Tibial artery (tissue), 4 donors: Measurements from ENCODE around the gene TNS1.

Experiments
- DNase-seq, 2 donors: peaks; one replicate each; pipeline ENCODE4 v3.0.0-alpha.2; 2019
- H3K27ac ChIP-seq, 2 donors: fragments of 200-600 bp; sonication (generic) in 1 of 2; 1 replicate in 1 of 2; 2 replicates in 1 of 2; pipeline ENCODE4 v1.5.1; 2018 to 2019; ENCODE audit warnings: mild to moderate bottlenecking in 1 of 2
- H3K27me3 ChIP-seq, 2 donors: fragments of 200-600 bp; sonication (generic) in 1 of 2; one replicate each; pipeline versions ENCODE4 v1.5.1 to v1.6.0; 2016 to 2019
- H3K36me3 ChIP-seq, 3 donors: fragments of 200-600 bp; sonication (generic) in 2 of 3; one replicate each; pipeline ENCODE4 v1.5.1; 2016 to 2019; ENCODE audit warnings: mild to moderate bottlenecking in 2 of 3
- H3K4me1 ChIP-seq, 4 donors: fragments of 200-600 bp; sonication (generic) in 2 of 4; 1 replicate in 3 of 4; 2 replicates in 1 of 4; pipeline ENCODE4 v1.5.1; 2016 to 2019
- H3K4me3 ChIP-seq, 2 donors: fragments of 200-600 bp; sonication (generic) in 1 of 2; 1 replicate in 1 of 2; 2 replicates in 1 of 2; pipeline ENCODE4 v1.5.1; 2018 to 2019; ENCODE audit warnings: mild to moderate bottlenecking in 2 of 2
- H3K9me3 ChIP-seq, 3 donors: fragments of 200-600 bp; sonication (generic) in 1 of 3; one replicate each; pipeline ENCODE4 v1.5.1; 2016 to 2019
- CTCF ChIP-seq, 2 experiments: fragments of 200-600 bp in 1 of 2; fragments of 450-650 bp in 1 of 2; IDR thresholded peaks; one replicate each; pipeline ENCODE4 v1.5.1; 2017 to 2019; ENCODE audit warnings: antibody characterized with exemption in 2 of 2, mild to moderate bottlenecking in 1 of 2, moderate library complexity in 1 of 2
- intact Hi-C: fragments of 100-400 bp; cut with DNase I; formaldehyde crosslinking; loops from one replicate; pipeline ENCODE4 v1.15.0; 2023; ENCODE audit warnings: low total_unique reads

The TNS1 gene

GRCh38 chr2:217806482-217806765 lies 196.4 kb downstream of the TNS1 start:
- Histone ChIP-seq H3K4me1 (peaks cover 0 to 67% (median 45%) of the 10 kb centered on the region in 4 donors), H3K36me3 (peaks cover 89 to 95% (median 94%) of the 10 kb centered on the region in 3 donors)
- no peak for DNase-seq

GRCh38 chr2:217805668-217806481 lies 196.9 kb downstream of the TNS1 start:
- TF ChIP-seq CTCF (IDR thresholded peaks at IDR 0.05): no peak
- no peaks in the 10 kb centered on the region for H3K27me3 ChIP-seq
- peak; percentile 15 to 20 for DNase-seq
- peaks cover 89 to 95% (median 94%) of the 10 kb centered on the region in 3 donors for H3K36me3 ChIP-seq
- H3K9me3 ChIP-seq: no peaks in the 10 kb centered on the region
- intact Hi-C loops: no loop called here
- H3K27ac ChIP-seq: peak overlapping the region; percentile 59 to 72
- H3K4me1 ChIP-seq: peaks cover 0 to 68% (median 46%) of the 10 kb centered on the region in 4 donors
- H3K4me3 ChIP-seq: no peak overlapping the region

More at GRCh38 chr2:217806482-217806765, 196.4 kb downstream of the TNS1 start:
- intact Hi-C loops: no loop called here
- Histone ChIP-seq H3K27me3 (no peaks in the 10 kb centered on the region), H3K27ac (peak overlapping the region; percentile 59 to 72), H3K9me3 (no peaks in the 10 kb centered on the region), H3K4me3 (no peak overlapping the region)
- TF ChIP-seq CTCF (IDR thresholded peaks at IDR 0.05): no peak

GRCh38 chr2:217804791-217805667 lies 197.8 kb downstream of the TNS1 start:
- TF ChIP-seq CTCF (IDR thresholded peaks at IDR 0.05): no peak
- DNase-seq: peak; percentile 20 to 69
- Histone ChIP-seq H3K27me3 (no peaks in the 10 kb centered on the region), H3K9me3 (no peaks in the 10 kb centered on the region), H3K4me3 (no peak overlapping the region), H3K36me3 (peaks cover 89 to 95% (median 94%) of the 10 kb centered on the region in 3 donors), H3K27ac (peak overlapping the region; percentile 59 to 72), H3K4me1 (peaks cover 0 to 73% (median 45%) of the 10 kb centered on the region in 4 donors)
- intact Hi-C loops: no loop called here

- Histone ChIP-seq H3K4me3 (no peak overlapping the region), H3K27ac (peak overlapping the region; percentile 59 to 72), H3K4me1 (peaks cover 0 to 73% (median 43%) of the 10 kb centered on the region in 4 donors), H3K27me3 (no peaks in the 10 kb centered on the region), H3K9me3 (no peaks in the 10 kb centered on the region), H3K36me3 (peaks cover 86 to 95% (median 94%) of the 10 kb centered on the region in 3 donors)
- DNase-seq: peak; percentile 34 to 68
- intact Hi-C loops: no loop called here
- TF ChIP-seq CTCF (IDR thresholded peaks at IDR 0.05): no peak
Observed at GRCh38 chr2:217804338-217804737, 198.5 kb downstream of the TNS1 start.

- Histone ChIP-seq H3K27ac (peak overlapping the region; percentile 59 to 72), H3K27me3 (no peaks in the 10 kb centered on the region), H3K4me1 (peaks cover 0 to 73% (median 42%) of the 10 kb centered on the region in 4 donors), H3K9me3 (no peaks in the 10 kb centered on the region), H3K4me3 (no peak overlapping the region), H3K36me3 (peaks cover 85 to 96% (median 92%) of the 10 kb centered on the region in 3 donors)
- intact Hi-C loops: no loop called here
- no peak for TF ChIP-seq CTCF (IDR thresholded peaks at IDR 0.05)
- peak; percentile 14 to 41 for DNase-seq
Observed at GRCh38 chr2:217803653-217803960, 199.2 kb downstream of the TNS1 start.
